HG03159 (cell line): ENCODE data around the gene GAS7.

Experiments used
- ATAC-seq: cut with Tn5 transposase; IDR thresholded peaks from one replicate; pipeline ENCODE4 v1.9.1; 2021; ENCODE audit warnings: mild to moderate bottlenecking, moderate library complexity; ENCODE audit not compliant: unreplicated experiment

GAS7 gene

GRCh38 chr17:9987779-9988585 lies 210.4 kb downstream of the GAS7 start:
- ATAC-seq = no peak

GRCh38 chr17:9986754-9987382 lies 211.5 kb downstream of the GAS7 start:
- ATAC-seq = no peak

- ATAC-seq = no peak
These were observed 212.8 kb downstream of the GAS7 start for GRCh38 chr17:9985646-9986045.

- ATAC-seq = no peak
These were observed 213.6 kb downstream of the GAS7 start for GRCh38 chr17:9984768-9985167.

- no peak for ATAC-seq
These were observed 216.2 kb downstream of the GAS7 start for GRCh38 chr17:9982159-9982558.

- ATAC-seq = no peak
These were observed 217.0 kb downstream of the GAS7 start for GRCh38 chr17:9981344-9981915.

- no peak for ATAC-seq
These were observed 218.9 kb downstream of the GAS7 start for GRCh38 chr17:9979463-9979995.

- no peak for ATAC-seq
These were observed 221.2 kb downstream of the GAS7 start for GRCh38 chr17:9977180-9977575.

- no peak for ATAC-seq
These were observed 221.9 kb downstream of the GAS7 start for GRCh38 chr17:9976283-9977179.

- no peak for ATAC-seq
These were observed 223.7 kb downstream of the GAS7 start for GRCh38 chr17:9974448-9975381.

- no peak for ATAC-seq
These were observed 224.5 kb downstream of the GAS7 start for GRCh38 chr17:9973669-9974447.

- no peak for ATAC-seq
These were observed 226.4 kb downstream of the GAS7 start for GRCh38 chr17:9971991-9972390.

GRCh38 chr17:9969301-9969935 lies 229.0 kb downstream of the GAS7 start:
- ATAC-seq = no peak

- ATAC-seq = no peak
These were observed 229.5 kb downstream of the GAS7 start for GRCh38 chr17:9968881-9969280.

GRCh38 chr17:9968008-9968407 lies 230.4 kb downstream of the GAS7 start:
- ATAC-seq = no peak

- no peak for ATAC-seq
These were observed 238.9 kb downstream of the GAS7 start for GRCh38 chr17:9959377-9959981.

- no peak for ATAC-seq
These were observed 239.7 kb downstream of the GAS7 start for GRCh38 chr17:9958586-9959281.

GRCh38 chr17:9957244-9957643 lies 241.2 kb downstream of the GAS7 start:
- ATAC-seq = no peak
